HCT116 (cell line): Measurements from ENCODE around the gene MYO1F. TPM values are rescaled to one million over a fixed set of nuclear protein-coding genes. Genes with fewer than 3 reads are reported as not detected.

ENCODE experiments used
- ATAC-seq: fragments of 200-7000 bp; cut with Tn5 transposase; 2 replicates; pipeline ENCODE4 v1.9.1; 2020; ENCODE audit warnings: mild to moderate bottlenecking, moderate library complexity
- BruUV-seq: library from RNA; stranded (reverse); fragments of 400-500 nt; replicated peaks from 2 replicates; lab custom pipeline; 2021; lab: Mats Ljungman, UMichigan
- CTCF ChIA-PET: fragments of 300-600 bp; sonication (Branson Sonifier 250); formaldehyde crosslinking; loops from one replicate; lab custom pipeline; 2021; ENCODE audit warnings: antibody characterized with exemption; lab: Charles Lee
- POLR2A ChIA-PET: fragments of 300-600, 350-600 bp; sonication (Branson Sonifier 250); formaldehyde crosslinking; loops from one replicate; lab custom pipeline; 2021; ENCODE audit warnings: antibody characterized with exemption; lab: Charles Lee
- RAD21 ChIA-PET, 2 experiments: fragments of 300-600 bp; sonication (Branson Sonifier 250); formaldehyde crosslinking; loops; one replicate each; lab custom pipeline; 2023; ENCODE audit warnings: low total read pairs in 2 of 2; ENCODE audit not compliant: uncharacterized antibody in 2 of 2, unreplicated experiment in 2 of 2, low non-redundant PET in 1 of 2; lab: Charles Lee
- DNase-seq: peaks from one replicate; pipeline ENCODE4 v3.0.0-alpha.2; 2010; ENCODE audit warnings: low read depth, low spot score
- H2AFZ ChIP-seq: fragments of 200-600 bp; shearing (Covaris generic), sonication (generic); 2 replicates; pipeline ENCODE4 v1.6.1; 2017; ENCODE audit warnings: low read depth, mixed run types, mixed read lengths, antibody characterized with exemption, low read length; ENCODE audit not compliant: poor library complexity, severe bottlenecking
- H3K27ac ChIP-seq: 2 replicates; pipeline ENCODE4 v1.5.1; 2012; ENCODE audit warnings: low read depth, low read length
- H3K27me3 ChIP-seq: fragments of 200-600 bp; sonication (generic); 2 replicates; pipeline ENCODE4 v1.6.1; 2016; ENCODE audit warnings: mixed run types, low read length, mixed read lengths; ENCODE audit not compliant: insufficient read depth
- H3K36me3 ChIP-seq, 2 experiments: fragments of 200-500 bp in 1 of 2; fragments of 200-600 bp in 1 of 2; sonication (Bioruptor generic) in 1 of 2; sonication (generic) in 1 of 2; 2 replicates each; pipeline versions ENCODE4 v1.5.1 to v1.6.1; 2014 to 2016; ENCODE audit warnings: low read length in 2 of 2, inconsistent platforms in 1 of 2, mixed read lengths in 1 of 2, mixed run types in 1 of 2; ENCODE audit not compliant: insufficient read depth in 2 of 2, control insufficient read depth in 1 of 2
- H3K4me1 ChIP-seq, 2 experiments: fragments of 200-600 bp in 1 of 2; sonication (generic) in 1 of 2; 2 replicates each; pipeline versions ENCODE4 v1.5.1 to v1.6.1; 2012 to 2017; ENCODE audit warnings: low read length in 2 of 2, inconsistent platforms in 1 of 2, mild to moderate bottlenecking in 1 of 2, mixed read lengths in 1 of 2, mixed run types in 1 of 2, moderate library complexity in 1 of 2; ENCODE audit not compliant: insufficient read depth in 2 of 2, control insufficient read depth in 1 of 2
- H3K4me2 ChIP-seq: fragments of 200-600 bp; sonication (generic); 2 replicates; pipeline ENCODE4 v1.6.1; 2017; ENCODE audit warnings: mixed run types, low read length, mixed read lengths
- H3K4me3 ChIP-seq, 2 experiments: fragments of 200-600 bp in 1 of 2; sonication (generic) in 1 of 2; replicated peaks in 1 of 2; 2 replicates each; pipeline ENCODE4 v1.5.1; 2011 to 2016; ENCODE audit warnings: low read length in 2 of 2, control low read depth in 1 of 2, low read depth in 1 of 2, mild to moderate bottlenecking in 1 of 2, mixed read lengths in 1 of 2, mixed run types in 1 of 2
- H3K79me2 ChIP-seq: fragments of 200-600 bp; sonication (generic); 2 replicates; pipeline ENCODE4 v1.6.1; 2017; ENCODE audit warnings: mild to moderate bottlenecking, mixed run types, low read length, moderate library complexity, mixed read lengths; ENCODE audit not compliant: insufficient read depth
- H3K9ac ChIP-seq: fragments of 200-600 bp; sonication (generic); 2 replicates; pipeline ENCODE4 v1.6.1; 2016; ENCODE audit warnings: low read length, mixed read lengths
- H3K9me2 ChIP-seq: fragments of 200-600 bp; sonication (generic), shearing (Covaris generic); 2 replicates; pipeline ENCODE4 v1.6.1; 2017; ENCODE audit warnings: mixed run types, mild to moderate bottlenecking, moderate library complexity; ENCODE audit not compliant: insufficient read depth
- H3K9me3 ChIP-seq, 2 experiments: fragments of 200-500 bp in 1 of 2; fragments of 200-600 bp in 1 of 2; sonication (Bioruptor generic) in 1 of 2; sonication (generic) in 1 of 2; 2 replicates each; pipeline ENCODE4 v1.6.1; 2014 to 2017; ENCODE audit warnings: low read length in 2 of 2, mixed read lengths in 2 of 2, inconsistent platforms in 1 of 2, low read depth in 1 of 2, mild to moderate bottlenecking in 1 of 2, mixed run types in 1 of 2, moderate library complexity in 1 of 2; ENCODE audit not compliant: control insufficient read depth in 1 of 2, insufficient read depth in 1 of 2
- H4K20me1 ChIP-seq: fragments of 200-600 bp; sonication (generic), shearing (Covaris generic); 2 replicates; pipeline ENCODE4 v1.6.1; 2017; ENCODE audit warnings: mixed run types, mild to moderate bottlenecking, moderate library complexity; ENCODE audit not compliant: insufficient read depth
- ATF3 ChIP-seq: IDR thresholded peaks from 2 replicates; pipeline ENCODE4 v1.6.1; 2012
- CBX3 ChIP-seq: IDR thresholded peaks from 2 replicates; pipeline ENCODE4 v1.6.1; 2012; ENCODE audit warnings: low read depth
- CTCF ChIP-seq, 3 experiments: fragments of 200-600 bp in 1 of 3; sonication (generic) in 1 of 3; IDR thresholded peaks in 2 of 3; conservative IDR thresholded peaks in 1 of 3; 2 replicates each; pipeline ENCODE4 v1.5.1; 2012 to 2017; ENCODE audit warnings: low read depth in 2 of 3, low read length in 2 of 3, antibody characterized with exemption in 1 of 3, borderline replicate concordance in 1 of 3, control low read depth in 1 of 3, mild to moderate bottlenecking in 1 of 3, mixed read lengths in 1 of 3, mixed run types in 1 of 3, moderate library complexity in 1 of 3; ENCODE audit not compliant: insufficient read depth in 1 of 3
- EGR1 ChIP-seq: IDR thresholded peaks from 2 replicates; pipeline ENCODE4 v1.6.1; 2012; ENCODE audit warnings: low read depth
- ELF1 ChIP-seq: IDR thresholded peaks from 2 replicates; pipeline ENCODE4 v1.6.1; 2012; ENCODE audit warnings: low read depth, borderline replicate concordance
- EZH2 ChIP-seq: fragments of 200-600 bp; sonication (generic); IDR thresholded peaks from 2 replicates; pipeline ENCODE4 v1.6.1; 2017; ENCODE audit warnings: antibody characterized with exemption, mixed run types
- POLR2A ChIP-seq: IDR thresholded peaks from 2 replicates; pipeline ENCODE4 v1.7.0; 2011; ENCODE audit warnings: borderline replicate concordance; ENCODE audit not compliant: insufficient read depth, insufficient read length; ENCODE audit errors: extremely low read depth
- POLR2AphosphoS5 ChIP-seq: IDR thresholded peaks from 2 replicates; pipeline ENCODE4 v1.6.1; 2011; ENCODE audit warnings: mild to moderate bottlenecking, low read depth, low read length, moderate library complexity
- SIN3A ChIP-seq: IDR thresholded peaks from 2 replicates; pipeline ENCODE4 v1.6.1; 2012; ENCODE audit warnings: low read depth
- SP1 ChIP-seq: IDR thresholded peaks from 2 replicates; pipeline ENCODE4 v1.6.1; 2012; ENCODE audit warnings: low read depth
- SRF ChIP-seq: IDR thresholded peaks from 2 replicates; pipeline ENCODE4 v1.6.1; 2012; ENCODE audit warnings: low read depth
- TCF7L2 ChIP-seq: IDR thresholded peaks from 2 replicates; pipeline ENCODE4 v1.7.0; 2011; ENCODE audit warnings: borderline replicate concordance, inconsistent platforms; ENCODE audit not compliant: insufficient read depth, insufficient read length; ENCODE audit errors: extremely low read depth
- ZBTB33 ChIP-seq: IDR thresholded peaks from 2 replicates; pipeline ENCODE4 v1.6.1; 2011; ENCODE audit warnings: mild to moderate bottlenecking, low read length, moderate library complexity; ENCODE audit not compliant: insufficient replicate concordance; ENCODE audit errors: extremely low read depth
- ZNF274 ChIP-seq: fragments of 200-500 bp; sonication (Bioruptor generic); IDR thresholded peaks from 2 replicates; pipeline ENCODE4 v1.6.1; 2014; ENCODE audit warnings: mild to moderate bottlenecking, low read depth, low read length, inconsistent platforms
- intact Hi-C: fragments of 100-400 bp; cut with micrococcal nuclease; formaldehyde crosslinking; loops from 2 replicates; pipeline ENCODE4 v1.10.0; 2022
- total RNA-seq: library from RNA; stranded (reverse); gene quantifications from one replicate; pipeline ENCODE4 v1.2.1, GENCODE V29; 2021; ENCODE audit not compliant: unreplicated experiment

MYO1F gene
- total RNA-seq, 1 experiment from 2014 or later: 0.39 TPM

GRCh38 chr19:8481201-8481600 lies 96.0 kb downstream of the MYO1F start:
- RAD21 ChIA-PET: no interaction called here
- Histone ChIP-seq H3K9me2 (no peaks in the 10 kb centered on the region), H4K20me1 (no peaks in the 10 kb centered on the region; the same call in 1 of the 2 replicates), H3K36me3 (peaks cover 34 to 55% of the 10 kb centered on the region in 2 experiments), H3K9me3 (no peaks in the 10 kb centered on the region), H3K9ac (no peak overlapping the region), H3K27me3 (no peaks in the 10 kb centered on the region), H3K4me1 (no peaks in the 10 kb centered on the region), H3K79me2 (peaks cover 94% of the 10 kb centered on the region), H3K4me2 (no peak overlapping the region), H3K4me3 (no peak overlapping the region), H2AFZ (no peak overlapping the region), H3K27ac (no peak overlapping the region)
- TF ChIP-seq EGR1: no peak
- TF ChIP-seq CBX3: no peak
- no peak for TF ChIP-seq SIN3A
- TF ChIP-seq POLR2AphosphoS5: no peak
- no peak for TF ChIP-seq EZH2
- intact Hi-C loops: no loop called here
- CTCF ChIA-PET: no interaction called here
- POLR2A ChIA-PET: no interaction called here
- DNase-seq (no peak), ATAC-seq (no peak)
- no TSS peak for BruUV-seq

GRCh38 chr19:8478598-8478997 lies 98.6 kb downstream of the MYO1F start:
- no peaks in the 10 kb centered on the region for H3K9me3 ChIP-seq
- H3K4me3 ChIP-seq: no peak overlapping the region
- no peak for ATAC-seq
- no peaks in the 10 kb centered on the region for H3K4me1 ChIP-seq
- RAD21 ChIA-PET: no interaction called here
- intact Hi-C loops: no loop called here
- CTCF ChIA-PET: no interaction called here
- POLR2A ChIA-PET: no interaction called here
- H3K36me3 ChIP-seq: peaks cover 47 to 56% of the 10 kb centered on the region in 2 experiments
- H3K27ac ChIP-seq: no peak overlapping the region
- H3K4me2 ChIP-seq: no peak overlapping the region
- no peak overlapping the region for H3K9ac ChIP-seq
- H3K27me3 ChIP-seq: no peaks in the 10 kb centered on the region
- TF ChIP-seq TCF7L2 (no peak), ZNF274 (no peak), ATF3 (no peak), EGR1 (no peak), SRF (no peak), ZBTB33 (no peak), SP1 (no peak), POLR2A (no peak), CTCF (IDR thresholded peaks at IDR 0.05 in 2 of 3, conservative IDR thresholded peaks at IDR 0.05 in 1 of 3; ENCODE audit: borderline replicate concordance in 1 of 3, insufficient read depth in 1 of 3, low read depth in 2 of 3, low read length in 2 of 3) (no peak), SIN3A (no peak), EZH2 (no peak), ELF1 (no peak)
- TF ChIP-seq, all 23 proteins: peak for 0
- DNase-seq: no peak
- no peaks in the 10 kb centered on the region; the same call in 1 of the 2 replicates for H4K20me1 ChIP-seq
- no peak overlapping the region for H2AFZ ChIP-seq
- H3K79me2 ChIP-seq: peaks cover 100% of the 10 kb centered on the region
- no TSS peak for BruUV-seq
- H3K9me2 ChIP-seq: no peaks in the 10 kb centered on the region
